Fibroblast of skin of back (primary cell): ENCODE data around the gene DRC7. TPM values are rescaled to one million over a fixed set of nuclear protein-coding genes. Genes with fewer than 3 reads are reported as not detected.
A peak's percentile ranks its signal among the peaks of the same experiment; 100 is the strongest.

Experiments
- DNase-seq: peaks from one replicate; pipeline ENCODE4 v3.0.0-alpha.2; 2013
- polyA plus RNA-seq, 2 experiments: library from polyadenylated mRNA; unstranded; fragments of 120-200 nt; gene quantifications; one replicate each; pipeline ENCODE4 v1.2.1, GENCODE V29; 2013; ENCODE audit not compliant: insufficient read length in 2 of 2

DRC7 gene
- not detected for polyA plus RNA-seq (2013, experiment 1 of 2; ENCODE audit: insufficient read length)
- polyA plus RNA-seq (2013, experiment 2 of 2; ENCODE audit: insufficient read length) = not detected

- DNase-seq = peak; percentile 32
These were observed at the start of gene DRC7 for GRCh38 chr16:57694725-57695679. TSS of gene DRC7 (plus strand) at chr16:57694806. CDS start at chr16:57697950, 3,144 bp downstream.

- DNase-seq = no peak
These were observed 49.4 kb upstream of the DRC7 start for GRCh38 chr16:57645169-57645568.

GRCh38 chr16:57645691-57646387, 48.8 kb upstream of the DRC7 start:
- peak; percentile 72 for DNase-seq

- DNase-seq = no peak
These were observed 48.1 kb upstream of the DRC7 start for GRCh38 chr16:57646388-57647039.

GRCh38 chr16:57647136-57647875, 47.3 kb upstream of the DRC7 start:
- DNase-seq = peak; percentile 29

GRCh38 chr16:57648125-57648524, 46.5 kb upstream of the DRC7 start:
- DNase-seq = no peak

- DNase-seq = peak; percentile 72
These were observed 45.8 kb upstream of the DRC7 start for GRCh38 chr16:57648581-57649442.

GRCh38 chr16:57649443-57649751, 45.2 kb upstream of the DRC7 start:
- no peak for DNase-seq

- DNase-seq = no peak
These were observed 44.8 kb upstream of the DRC7 start for GRCh38 chr16:57649846-57650245.

- DNase-seq = no peak
These were observed 43.0 kb upstream of the DRC7 start for GRCh38 chr16:57651344-57652333.

- DNase-seq = no peak
These were observed 41.7 kb upstream of the DRC7 start for GRCh38 chr16:57652695-57653471.

GRCh38 chr16:57653936-57654335, 40.7 kb upstream of the DRC7 start:
- DNase-seq = no peak

GRCh38 chr16:57656342-57656955, 38.2 kb upstream of the DRC7 start:
- no peak for DNase-seq

GRCh38 chr16:57657228-57657627, 37.4 kb upstream of the DRC7 start:
- DNase-seq = no peak

- no peak for DNase-seq
These were observed 36.3 kb upstream of the DRC7 start for GRCh38 chr16:57658130-57658877.

GRCh38 chr16:57658878-57659674, 35.5 kb upstream of the DRC7 start:
- DNase-seq = no peak
